ENCODE results near the gene SNAI3. TPM values are rescaled to one million over a fixed set of nuclear protein-coding genes. Genes with fewer than 3 reads are reported as not detected.

Gene SNAI3
- polyA plus RNA-seq, 1 donor from 2014 or later: not detected

Other genes starting within 250 kb of the SNAI3 start
- 0.41 and 0.60 TPM in 2 replicates for gene ZFPM1, start 233.2 kb downstream of the SNAI3 start, polyA plus RNA-seq
- 12.8 and 17.5 TPM in 2 replicates for gene ZC3H18, start 116.1 kb downstream of the SNAI3 start, polyA plus RNA-seq
- 1.0 TPM in 1 of 2 replicates, not detected in the other for gene IL17C, start 47.9 kb downstream of the SNAI3 start, polyA plus RNA-seq
- 5.7 and 6.3 TPM in 2 replicates for gene CYBA, start 35.5 kb downstream of the SNAI3 start, polyA plus RNA-seq
- gene MVD, start 23.4 kb downstream of the SNAI3 start, polyA plus RNA-seq: 232 and 303 TPM in 2 replicates
- 34.4 TPM in 2 replicates for gene RNF166, start 19.9 kb upstream of the SNAI3 start, polyA plus RNA-seq
- gene CTU2, start 20.0 kb upstream of the SNAI3 start, polyA plus RNA-seq: 26.3 and 26.8 TPM in 2 replicates
- gene PIEZO1, start 98.7 kb upstream of the SNAI3 start, polyA plus RNA-seq: not detected in 2 replicates
- 1.0 and 5.2 TPM in 2 replicates for gene CDT1, start 117.3 kb upstream of the SNAI3 start, polyA plus RNA-seq
- 52.0 and 52.5 TPM in 2 replicates for gene APRT, start 125.4 kb upstream of the SNAI3 start, polyA plus RNA-seq
- gene GALNS, start 170.4 kb upstream of the SNAI3 start, polyA plus RNA-seq: 18.9 and 19.4 TPM in 2 replicates
- gene TRAPPC2L, start 170.6 kb upstream of the SNAI3 start, polyA plus RNA-seq: 56.8 and 70.2 TPM in 2 replicates
- gene PABPN1L, start 180.2 kb upstream of the SNAI3 start, polyA plus RNA-seq: 0.20 and 0.48 TPM in 2 replicates